Thyroid gland (tissue), 4 donors: ENCODE results near the gene CUL9. TPM values are rescaled to one million over a fixed set of nuclear protein-coding genes. Genes with fewer than 3 reads are reported as not detected.

Source experiments
- DNase-seq, 2 donors: peaks; one replicate each; pipeline ENCODE4 v3.0.0-alpha.2; 2019
- H3K27ac ChIP-seq, 3 donors: fragments of 200-600 bp; sonication (generic); 1 replicate in 2 of 3; 2 replicates in 1 of 3; pipeline ENCODE4 v1.5.1; 2016 to 2019; ENCODE audit warnings: mild to moderate bottlenecking in 1 of 3, moderate library complexity in 1 of 3
- H3K27me3 ChIP-seq: fragments of 200-600 bp; sonication (generic); one replicate; pipeline ENCODE4 v1.5.1; 2019
- H3K36me3 ChIP-seq, 2 donors: fragments of 200-600 bp; sonication (generic); one replicate each; pipeline ENCODE4 v1.5.1; 2016 to 2019
- H3K4me1 ChIP-seq, 2 donors: fragments of 200-600 bp; sonication (generic); one replicate each; pipeline ENCODE4 v1.5.1; 2017 to 2019
- H3K4me3 ChIP-seq, 3 donors: fragments of 200-600 bp; sonication (generic); replicated peaks in 1 of 3; 1 replicate in 2 of 3; 2 replicates in 1 of 3; pipeline ENCODE4 v1.5.1; 2016; ENCODE audit warnings: mild to moderate bottlenecking in 1 of 3
- H3K9me3 ChIP-seq: fragments of 200-600 bp; sonication (generic); one replicate; pipeline ENCODE4 v1.5.1; 2017
- POLR2A ChIP-seq, 2 donors: fragments of 450-650 bp; IDR thresholded peaks; one replicate each; pipeline ENCODE4 v1.6.1; 2017; ENCODE audit warnings: antibody characterized with exemption in 2 of 2, mild to moderate bottlenecking in 2 of 2, moderate library complexity in 1 of 2
- whole genome bisulfite sequencing, 2 donors: methylation state at CpG; one replicate each; pipeline ENCODE4 v1.1.5; 2017; 5-methylcytosine and 5-hydroxymethylcytosine counted together
- intact Hi-C: fragments of 100-400 bp; cut with DNase I; formaldehyde crosslinking; loops from one replicate; pipeline ENCODE4 v1.15.1; 2023
- total RNA-seq, 4 donors: library from RNA; depleted of rRNA; stranded (reverse); fragments of >200 nt; gene quantifications; one replicate each; pipeline ENCODE4 v1.2.3, GENCODE V29; 2016
- TF ChIP-seq, protein P1 (sequence below), 6 experiments: fragments of 200-600 bp in 3 of 6; fragments of 450-650 bp in 3 of 6; sonication (generic) in 3 of 6; IDR thresholded peaks; one replicate each; pipeline ENCODE4 v1.5.1; 2016 to 2019; ENCODE audit warnings: antibody characterized with exemption in 6 of 6, mild to moderate bottlenecking in 2 of 6, inconsistent platforms in 1 of 6, moderate library complexity in 1 of 6

Gene CUL9
- total RNA-seq, 4 donors from 2014 or later = 39.7 to 63.3 (median 59.0) TPM

DNA sequence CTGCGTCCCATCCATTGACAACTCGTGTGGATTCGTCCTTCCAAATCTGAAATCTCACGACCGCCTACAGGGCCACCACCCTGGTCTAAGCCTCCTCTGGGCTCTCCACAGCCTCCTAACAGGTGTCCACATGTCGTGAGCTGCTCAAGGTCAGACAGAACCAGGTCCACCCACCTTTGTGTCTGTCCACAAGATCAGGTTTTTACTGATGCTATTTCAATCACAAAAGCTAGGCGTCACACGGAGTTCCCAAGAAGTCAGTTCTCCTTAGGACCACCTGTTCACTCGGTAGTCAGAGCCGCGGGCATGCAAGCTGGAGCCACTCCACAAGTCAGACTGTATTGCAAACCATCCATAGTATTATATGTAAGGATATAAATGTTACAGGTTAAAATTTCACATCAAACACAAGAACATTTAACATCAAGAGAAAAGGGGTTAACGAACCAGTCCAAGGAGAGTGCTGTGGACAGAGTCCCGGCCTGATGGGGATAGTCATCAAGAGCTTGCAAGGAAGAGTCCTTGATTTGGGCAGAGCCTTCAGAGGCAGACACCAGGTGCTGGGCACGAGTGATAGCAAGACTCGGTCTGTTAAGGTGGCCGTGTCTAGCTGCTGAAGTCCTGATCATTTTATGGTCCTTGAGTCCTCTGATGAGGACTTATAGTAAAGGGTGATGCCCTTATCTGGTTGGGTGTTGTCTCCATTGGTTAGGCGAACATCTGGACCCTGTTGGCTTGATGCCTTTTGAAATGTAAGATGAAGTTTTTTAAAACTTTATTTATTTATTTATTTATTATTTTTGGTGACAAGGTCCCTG is 48.0 kb downstream of the CUL9 start:
- 81 to 82% methylated on average over 17 of the region's 17 CpGs for WGBS, 2 donors
- no peak for DNase-seq
- Histone ChIP-seq H3K27ac (no peak overlapping the region), H3K27me3 (no peaks in the 10 kb centered on the region), H3K4me3 (peak overlapping the region in 1 of 3 donors; percentile 46), H3K9me3 (no peaks in the 10 kb centered on the region), H3K36me3 (no peaks in the 10 kb centered on the region), H3K4me1 (peaks cover 0 to 5% of the 10 kb centered on the region in 2 donors)
- TF ChIP-seq, protein P1, sequence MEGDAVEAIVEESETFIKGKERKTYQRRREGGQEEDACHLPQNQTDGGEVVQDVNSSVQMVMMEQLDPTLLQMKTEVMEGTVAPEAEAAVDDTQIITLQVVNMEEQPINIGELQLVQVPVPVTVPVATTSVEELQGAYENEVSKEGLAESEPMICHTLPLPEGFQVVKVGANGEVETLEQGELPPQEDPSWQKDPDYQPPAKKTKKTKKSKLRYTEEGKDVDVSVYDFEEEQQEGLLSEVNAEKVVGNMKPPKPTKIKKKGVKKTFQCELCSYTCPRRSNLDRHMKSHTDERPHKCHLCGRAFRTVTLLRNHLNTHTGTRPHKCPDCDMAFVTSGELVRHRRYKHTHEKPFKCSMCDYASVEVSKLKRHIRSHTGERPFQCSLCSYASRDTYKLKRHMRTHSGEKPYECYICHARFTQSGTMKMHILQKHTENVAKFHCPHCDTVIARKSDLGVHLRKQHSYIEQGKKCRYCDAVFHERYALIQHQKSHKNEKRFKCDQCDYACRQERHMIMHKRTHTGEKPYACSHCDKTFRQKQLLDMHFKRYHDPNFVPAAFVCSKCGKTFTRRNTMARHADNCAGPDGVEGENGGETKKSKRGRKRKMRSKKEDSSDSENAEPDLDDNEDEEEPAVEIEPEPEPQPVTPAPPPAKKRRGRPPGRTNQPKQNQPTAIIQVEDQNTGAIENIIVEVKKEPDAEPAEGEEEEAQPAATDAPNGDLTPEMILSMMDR (IDR thresholded peaks at IDR 0.05) = no peak
- no peak for TF ChIP-seq POLR2A (IDR thresholded peaks at IDR 0.05)
- intact Hi-C loops = no loop called here

DNA sequence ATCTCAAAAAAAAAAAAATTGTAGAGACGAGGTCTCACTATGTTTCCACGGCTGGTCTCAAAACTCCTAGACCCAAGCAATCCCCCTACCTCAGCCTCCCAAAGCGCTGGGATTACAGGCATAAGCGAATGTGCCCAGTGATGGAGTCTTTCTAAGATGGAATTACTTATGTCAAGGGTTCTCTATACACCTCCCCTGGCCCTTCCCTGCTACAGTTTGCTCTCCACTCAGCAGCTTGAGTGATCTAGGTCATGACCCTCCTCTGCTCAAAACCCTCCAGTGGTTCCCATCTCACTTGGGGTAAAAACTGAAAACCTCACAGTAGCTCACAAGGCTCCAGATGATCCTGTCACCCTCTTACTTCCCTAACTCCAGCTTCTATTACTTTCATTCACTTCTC is 49.1 kb downstream of the CUL9 start:
- H3K27ac ChIP-seq = no peak overlapping the region
- DNase-seq = no peak
- H3K4me1 ChIP-seq = peaks cover 0 to 5% of the 10 kb centered on the region in 2 donors
- intact Hi-C loops = no loop called here
- WGBS, 2 donors = 76 to 89% methylated on average over 4 of the region's 4 CpGs
- H3K27me3 ChIP-seq = no peaks in the 10 kb centered on the region
- H3K9me3 ChIP-seq = no peaks in the 10 kb centered on the region
- H3K4me3 ChIP-seq = no peak overlapping the region
- no peaks in the 10 kb centered on the region for H3K36me3 ChIP-seq
- TF ChIP-seq, protein P1 (IDR thresholded peaks at IDR 0.05) = no peak
- TF ChIP-seq POLR2A (IDR thresholded peaks at IDR 0.05) = no peak

DNA sequence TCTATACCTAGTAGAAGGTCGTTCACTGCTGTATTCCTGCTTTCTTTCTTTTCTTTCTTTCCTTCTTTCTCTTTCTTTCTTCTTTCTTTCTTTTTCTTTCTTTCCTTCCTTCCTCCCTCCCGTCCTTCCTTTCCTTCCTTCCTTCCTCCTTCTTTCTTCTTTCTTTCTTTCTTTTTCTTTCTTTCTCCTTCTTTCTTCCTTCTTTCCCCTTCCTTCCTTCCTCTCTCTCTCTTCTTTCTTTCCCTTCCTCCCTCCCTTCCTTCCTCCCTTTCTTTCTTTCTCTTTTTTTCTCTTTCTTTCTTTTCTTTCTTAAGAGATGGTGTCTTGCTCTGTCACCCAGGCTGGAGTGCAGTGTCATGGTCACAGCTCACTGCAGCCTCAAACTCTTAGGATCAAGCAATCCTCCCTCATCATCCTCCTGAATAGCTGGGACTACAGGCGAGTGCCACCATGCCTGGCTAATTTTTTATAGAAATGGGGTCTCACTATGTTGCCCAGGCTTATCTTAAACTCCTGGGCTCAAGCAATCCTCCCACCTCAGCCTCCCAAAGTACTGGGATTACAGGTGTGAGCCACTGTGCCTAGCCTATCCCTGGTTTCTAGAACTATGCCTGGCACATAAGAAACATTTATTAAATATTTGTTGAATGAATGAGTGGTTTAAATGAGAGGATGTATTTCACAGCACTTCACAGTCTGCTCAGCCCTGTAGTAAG is 49.9 kb downstream of the CUL9 start:
- TF ChIP-seq, protein P1 (IDR thresholded peaks at IDR 0.05) = no peak
- no peak for TF ChIP-seq POLR2A (IDR thresholded peaks at IDR 0.05)
- 72 to 74% methylated on average over 3 of the region's 3 CpGs for WGBS, 2 donors
- peaks cover 0 to 5% of the 10 kb centered on the region in 2 donors for H3K4me1 ChIP-seq
- H3K27ac ChIP-seq = no peak overlapping the region
- H3K9me3 ChIP-seq = no peaks in the 10 kb centered on the region
- intact Hi-C loops = no loop called here
- no peak overlapping the region for H3K4me3 ChIP-seq
- DNase-seq = no peak
- H3K27me3 ChIP-seq = no peaks in the 10 kb centered on the region
- H3K36me3 ChIP-seq = no peaks in the 10 kb centered on the region

DNA sequence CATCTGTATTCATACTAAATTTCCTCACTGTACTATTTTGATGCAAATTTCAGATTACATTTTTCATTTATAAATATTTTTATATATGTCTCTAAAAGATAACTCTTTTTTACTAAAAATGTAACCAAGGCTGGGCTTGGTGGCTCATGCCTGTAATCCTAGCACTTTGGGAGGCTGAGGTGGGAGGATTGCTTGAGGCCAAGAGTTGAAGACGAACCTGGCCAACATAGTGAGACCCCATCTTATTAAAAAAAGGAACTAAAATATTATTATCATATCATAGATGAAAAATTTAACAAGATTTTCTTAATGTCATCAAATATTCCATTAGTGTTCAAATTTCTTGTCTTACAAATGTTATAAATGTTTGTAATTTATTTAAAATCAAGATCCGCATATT is 53.8 kb downstream of the CUL9 start:
- WGBS, 2 donors = 92 to 93% methylated on average over 2 of the region's 2 CpGs

More for the DNA sequence above, 53.8 kb downstream of the CUL9 start:
- H3K4me3 ChIP-seq = no peak overlapping the region
- no peaks in the 10 kb centered on the region for H3K4me1 ChIP-seq
- H3K27ac ChIP-seq = no peak overlapping the region
- intact Hi-C loops = no loop called here
- DNase-seq = no peak
- no peaks in the 10 kb centered on the region for H3K36me3 ChIP-seq
- TF ChIP-seq, protein P1 (IDR thresholded peaks at IDR 0.05) = no peak
- no peak for TF ChIP-seq POLR2A (IDR thresholded peaks at IDR 0.05)
- no peaks in the 10 kb centered on the region for H3K27me3 ChIP-seq
- H3K9me3 ChIP-seq = no peaks in the 10 kb centered on the region
